Umbilical cord (tissue), 2 donors: ENCODE results near the gene FAM9A. TPM values are rescaled to one million over a fixed set of nuclear protein-coding genes. Genes with fewer than 3 reads are reported as not detected.

Experiments
- DNase-seq: peaks from one replicate; pipeline ENCODE4 v3.0.0-alpha.2; 2015; ENCODE audit warnings: low spot score
- total RNA-seq: library from RNA; depleted of rRNA; stranded (reverse); fragments of >200 nt; gene quantifications from one replicate; pipeline ENCODE4 v1.2.3, GENCODE V29; 2014; ENCODE audit warnings: low replicate concordance; ENCODE audit not compliant: insufficient read depth

The FAM9A gene
- total RNA-seq, result not detected

DNA sequence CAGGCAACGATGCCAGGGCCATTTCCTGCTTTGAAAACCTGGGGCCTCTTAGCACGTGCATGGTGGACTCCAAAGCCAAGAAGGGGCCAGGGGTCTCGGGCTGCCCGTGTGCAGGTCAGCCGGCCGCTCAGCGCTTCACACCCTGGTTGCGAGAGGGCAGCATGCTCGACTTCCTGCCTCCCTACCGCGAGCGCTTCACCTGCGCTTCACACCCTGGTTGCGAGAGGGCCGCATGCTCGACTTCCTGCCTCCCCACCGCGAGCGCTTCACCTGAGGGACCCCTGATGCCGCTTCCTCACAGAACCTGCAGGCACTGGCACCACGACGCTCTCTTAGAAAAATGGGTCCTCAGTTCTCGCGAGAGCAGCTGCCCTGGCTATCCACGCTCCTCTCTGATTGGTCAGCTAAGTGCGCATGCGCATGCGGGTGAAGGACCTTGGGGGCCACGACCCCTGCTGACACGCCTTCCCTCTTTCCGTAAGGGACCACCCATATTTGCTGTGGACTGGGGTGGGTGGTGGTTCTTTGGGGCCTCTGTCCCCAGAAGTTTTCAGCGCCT lies at the start of gene FAM9A:
TSS of gene FAM9A (minus strand) at position 343 of the 559 bp plus-strand sequence. CDS start 1,212 bp downstream, outside the sequence.
- no peak for DNase-seq

DNA sequence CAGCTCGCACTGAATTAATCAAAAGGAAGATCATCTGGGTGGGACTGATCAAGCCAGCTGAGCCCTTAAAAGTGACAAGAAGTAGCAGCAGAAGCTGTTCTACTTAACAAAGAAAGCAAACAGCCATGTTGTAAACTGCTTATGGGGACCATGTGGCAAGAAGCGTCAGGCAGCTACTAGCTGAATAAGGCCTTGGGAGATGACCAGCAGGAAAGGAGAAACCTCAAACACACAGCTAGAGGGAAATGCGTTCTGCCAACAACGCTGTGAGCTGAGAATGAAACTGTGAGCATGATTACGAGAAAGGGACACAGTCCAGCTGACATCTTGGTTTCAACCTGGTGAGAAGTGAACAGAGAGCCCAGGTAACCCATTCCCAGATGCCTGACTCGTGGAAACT lies 49.3 kb upstream of the FAM9A start:
- no peak for DNase-seq

DNA sequence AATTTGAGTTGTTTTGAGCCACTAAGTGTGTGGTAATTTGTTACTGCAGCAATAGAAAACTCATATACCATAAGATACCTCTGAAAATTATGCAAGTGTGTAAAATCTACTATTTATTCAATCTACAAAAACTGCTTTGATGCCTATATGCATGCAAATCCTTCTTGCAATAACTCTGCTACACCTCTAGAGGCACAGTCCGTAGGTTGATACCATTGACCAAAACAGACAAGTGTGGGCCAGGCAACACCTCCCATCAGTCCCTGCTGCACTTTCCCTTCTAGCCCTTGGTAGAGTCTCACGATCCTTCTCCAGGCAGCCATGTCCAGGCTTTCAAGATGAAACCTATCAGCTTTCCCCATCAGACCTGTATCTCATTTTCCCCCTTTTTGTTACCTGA lies 48.8 kb upstream of the FAM9A start:
- no peak for DNase-seq

DNA sequence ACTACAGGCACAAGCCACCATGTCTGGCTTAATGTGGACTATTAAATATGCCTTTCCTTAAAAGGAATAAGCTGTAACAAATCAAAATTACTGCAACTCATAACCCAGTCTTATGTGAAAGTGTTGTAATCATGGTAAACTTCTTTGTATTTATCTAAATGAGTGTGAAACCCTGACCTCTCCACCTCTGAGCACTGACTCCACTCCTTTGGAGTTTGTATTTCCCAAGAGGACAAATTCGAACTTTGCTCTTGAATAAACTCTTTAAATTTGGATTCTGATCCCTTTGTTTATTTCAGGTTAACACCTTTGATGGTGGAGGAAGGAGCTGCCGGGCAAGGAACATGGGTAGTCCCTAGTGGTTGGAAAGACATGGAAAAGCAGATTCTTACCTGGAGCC lies 48.3 kb upstream of the FAM9A start:
- DNase-seq, result no peak

DNA sequence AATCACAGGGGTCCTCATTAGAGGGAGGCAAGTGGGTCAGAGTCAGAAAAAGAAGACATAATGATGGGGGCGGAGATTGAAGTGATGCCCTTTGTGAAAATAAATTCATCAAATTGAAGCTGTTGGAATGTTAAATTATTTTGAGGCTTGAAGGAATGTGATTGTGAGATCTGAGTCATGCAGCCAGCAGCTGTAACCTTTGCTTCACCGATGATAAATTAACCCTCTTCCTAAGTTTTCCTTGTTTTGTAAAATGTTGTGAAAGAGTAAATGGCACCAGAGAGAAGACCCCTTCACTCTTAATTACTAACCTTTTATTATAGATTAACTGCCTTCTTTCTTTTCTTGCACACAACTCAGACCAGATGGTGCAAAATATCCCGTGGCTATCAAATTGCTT lies 47.7 kb upstream of the FAM9A start:
- DNase-seq, result no peak

DNA sequence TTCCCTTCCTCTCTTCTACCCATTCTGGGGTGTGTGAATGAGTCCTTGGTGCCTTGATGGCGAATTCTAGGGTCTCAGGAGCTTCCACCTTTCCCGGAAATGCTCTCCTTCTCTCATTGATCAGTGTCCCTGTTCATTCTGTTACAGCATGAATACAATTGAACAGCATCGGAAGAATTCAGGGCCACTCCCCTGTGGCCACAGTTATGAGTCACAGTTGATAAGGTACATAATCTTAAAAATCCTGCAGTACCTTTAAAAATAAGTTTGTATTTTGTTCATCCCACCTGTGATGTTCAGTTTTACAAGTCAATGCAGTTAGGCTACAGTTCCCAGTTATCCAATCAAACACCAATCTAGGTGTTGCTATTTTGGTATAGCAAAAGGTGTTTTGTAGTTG lies 47.3 kb upstream of the FAM9A start:
- no peak for DNase-seq

DNA sequence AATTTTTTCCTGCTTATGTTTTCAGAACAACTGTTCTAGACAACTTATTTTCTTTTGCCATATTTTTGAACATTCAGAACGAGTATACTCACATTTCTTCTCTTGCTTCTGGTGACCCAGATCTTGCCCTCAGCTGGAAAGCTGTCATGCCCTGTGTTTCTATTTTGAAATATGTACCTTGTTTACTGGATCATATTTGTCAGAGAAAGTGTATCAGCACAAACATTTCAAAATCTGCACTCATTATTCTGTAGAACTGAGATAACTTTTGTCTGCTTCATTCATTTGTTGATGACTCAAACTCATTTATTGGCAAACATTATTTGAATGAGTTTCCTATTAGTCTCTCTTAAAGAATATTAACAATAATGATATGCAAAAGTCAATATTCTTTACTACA lies 46.2 kb upstream of the FAM9A start:
- no peak for DNase-seq

DNA sequence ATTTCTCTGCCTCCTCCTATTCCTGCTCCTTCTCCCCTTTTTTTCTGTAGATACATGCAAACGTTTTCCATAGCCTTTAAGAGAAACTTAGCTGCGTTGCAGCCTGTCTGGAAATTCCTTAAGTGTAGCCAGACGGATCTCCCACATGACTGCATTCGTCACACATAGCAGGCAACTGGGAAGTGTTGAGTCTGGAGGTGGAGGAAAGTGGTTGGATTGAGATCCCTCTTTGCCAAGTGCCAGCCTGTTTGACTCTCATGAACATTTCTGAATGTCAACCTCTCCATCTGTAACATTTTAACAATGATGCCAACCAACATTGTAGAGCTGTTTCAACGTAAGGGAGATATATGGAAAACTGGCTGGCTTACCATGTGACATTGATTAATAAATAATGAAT lies 45.1 kb upstream of the FAM9A start:
- DNase-seq, result no peak

DNA sequence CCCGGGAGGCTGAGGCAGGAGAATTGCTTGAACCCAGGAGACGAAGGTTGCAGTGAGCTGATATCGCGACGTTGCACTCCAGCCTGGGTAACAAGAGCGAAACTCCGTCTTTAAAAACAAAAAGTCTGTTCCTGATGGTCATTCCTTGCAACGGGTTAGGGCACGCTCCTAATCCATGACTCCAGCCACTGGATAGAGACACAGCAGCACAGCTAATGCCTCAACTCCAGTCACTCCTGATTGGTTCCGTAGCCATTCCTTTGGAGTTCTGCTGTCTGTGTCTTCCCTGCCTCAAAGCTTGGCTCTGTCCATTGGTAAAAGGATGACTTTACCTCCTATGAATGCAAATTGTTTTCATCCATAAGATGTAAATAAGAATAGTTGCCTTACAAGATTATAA lies 44.3 kb upstream of the FAM9A start:
- DNase-seq, result no peak

DNA sequence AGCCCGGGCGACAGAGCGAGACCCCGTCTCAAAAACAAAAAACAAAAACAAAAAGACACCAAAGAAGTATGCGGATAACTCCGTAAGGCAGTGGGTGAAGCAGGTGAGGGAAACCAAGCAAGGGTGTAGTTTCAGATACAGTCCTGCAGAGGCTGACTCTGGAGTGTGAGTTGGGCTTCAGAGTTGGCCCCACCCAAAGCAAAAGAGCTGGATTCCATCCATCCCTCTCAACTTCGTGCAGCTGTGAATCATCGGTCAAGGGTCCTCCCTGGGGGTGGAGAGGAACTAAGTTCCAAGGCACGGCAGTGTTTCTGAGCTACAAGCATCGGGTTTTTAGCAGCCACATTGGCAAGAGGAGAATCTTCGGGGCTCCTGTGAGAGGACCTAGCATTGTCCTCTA lies 43.9 kb upstream of the FAM9A start:
- no peak for DNase-seq

DNA sequence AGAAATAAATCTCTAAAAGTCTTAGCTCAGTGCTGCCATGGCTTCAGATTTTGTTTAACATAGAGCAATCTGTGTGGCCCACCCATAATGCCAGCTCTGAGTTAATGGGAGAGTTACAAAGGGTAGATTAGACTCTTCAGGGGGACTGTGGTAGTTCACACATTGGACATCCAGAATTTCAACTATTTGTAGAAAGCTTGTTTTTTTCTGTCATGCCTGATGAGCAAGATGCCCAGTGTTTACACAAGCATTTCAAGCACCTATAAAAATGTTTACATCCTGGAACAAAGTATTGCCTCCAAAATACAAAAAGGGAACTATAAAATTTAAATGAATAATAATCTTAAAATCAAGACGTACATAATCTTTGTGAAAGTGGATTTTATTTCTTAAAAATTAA lies 43.0 kb upstream of the FAM9A start:
- no peak for DNase-seq

DNA sequence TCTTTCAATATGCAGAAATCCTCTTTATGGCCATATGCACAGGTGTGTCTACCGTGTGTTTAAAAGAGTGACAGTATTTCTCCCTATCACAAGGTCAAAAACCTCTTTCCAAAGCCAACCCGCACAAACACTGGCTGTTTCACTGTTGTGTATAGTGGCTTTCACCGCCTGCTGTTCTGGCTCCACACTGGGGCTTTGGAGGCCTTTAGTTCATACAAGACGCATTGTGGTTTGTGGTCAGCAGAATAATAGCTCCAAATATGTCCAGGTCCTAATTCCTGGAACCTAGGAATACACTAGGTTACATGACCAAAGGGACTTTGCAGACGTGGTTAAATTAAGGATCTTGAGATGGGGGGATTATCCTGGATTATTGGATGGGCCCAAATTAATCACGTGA lies 40.7 kb upstream of the FAM9A start:
- no peak for DNase-seq

DNA sequence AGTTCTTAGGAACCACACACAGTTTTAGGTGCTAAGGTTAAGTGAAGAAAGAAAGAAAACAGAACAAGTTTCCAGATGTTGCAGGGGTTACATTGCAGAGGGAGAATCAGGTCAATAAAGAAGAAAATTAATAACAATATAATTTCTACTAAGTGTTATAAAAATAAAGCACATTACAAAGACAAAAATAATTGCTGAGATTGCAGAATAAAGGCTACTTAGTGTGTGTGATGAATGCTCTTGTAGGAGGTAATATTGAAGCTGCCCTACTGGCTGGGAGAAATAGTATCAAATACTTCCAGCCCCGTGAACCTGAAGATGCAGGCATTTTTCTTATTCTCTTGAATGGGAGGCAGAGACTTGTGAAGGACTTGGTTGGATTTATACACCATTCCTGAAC lies 33.2 kb upstream of the FAM9A start:
- DNase-seq, result no peak

DNA sequence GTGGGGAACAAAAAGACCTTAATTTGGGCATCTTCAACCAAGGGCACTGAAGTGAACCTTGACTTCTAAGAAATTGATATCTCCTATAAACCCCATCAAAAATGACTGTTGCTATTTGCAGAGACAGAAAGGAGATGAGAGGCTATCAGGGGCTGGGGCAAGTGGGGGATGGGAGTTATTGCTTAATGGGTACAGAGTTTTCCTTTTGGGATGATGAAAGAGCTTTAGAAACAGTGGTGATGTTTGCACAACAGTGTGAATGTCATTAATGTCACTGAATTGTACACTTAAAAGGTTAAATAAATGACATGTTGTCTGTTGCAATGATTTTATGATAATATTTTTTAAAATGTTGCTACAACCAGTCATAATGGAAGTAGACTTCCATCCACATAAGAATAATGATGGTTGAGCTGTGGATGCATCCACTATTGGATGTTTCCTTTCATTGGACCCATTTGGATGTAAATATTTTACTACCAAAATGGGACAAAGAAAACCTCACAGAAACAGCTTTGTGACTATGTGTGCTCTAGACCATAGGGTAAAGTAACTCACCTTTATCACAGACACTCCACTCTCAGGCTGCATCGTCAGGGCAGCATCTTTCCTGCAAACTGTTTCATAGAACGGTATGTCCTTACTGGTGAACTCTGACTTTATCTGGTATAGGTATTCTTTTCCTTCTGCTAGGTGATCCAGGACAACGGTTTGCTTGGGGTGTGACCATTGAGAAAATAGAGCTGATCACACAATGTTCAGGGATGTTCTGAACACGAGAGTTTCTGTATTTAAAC lies 31.6 kb upstream of the FAM9A start:
- no peak for DNase-seq

DNA sequence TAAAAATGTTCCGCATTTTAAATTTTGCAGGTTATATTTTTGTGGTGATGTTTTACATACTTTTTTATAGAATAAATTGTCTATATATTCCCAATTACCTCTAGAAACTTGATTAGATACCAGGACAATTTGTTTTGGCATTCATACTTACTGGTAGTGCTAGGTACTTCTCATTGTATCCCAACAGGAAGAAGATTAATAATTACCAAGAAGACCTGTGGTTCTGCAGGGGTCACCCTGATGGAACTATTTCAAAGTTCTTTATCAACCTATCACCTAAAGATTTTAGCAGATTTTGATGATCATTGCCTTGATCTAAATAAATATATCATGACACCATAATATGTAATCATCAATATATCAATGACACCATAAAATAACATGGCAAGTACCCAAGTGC lies 22.5 kb upstream of the FAM9A start:
- no peak for DNase-seq

DNA sequence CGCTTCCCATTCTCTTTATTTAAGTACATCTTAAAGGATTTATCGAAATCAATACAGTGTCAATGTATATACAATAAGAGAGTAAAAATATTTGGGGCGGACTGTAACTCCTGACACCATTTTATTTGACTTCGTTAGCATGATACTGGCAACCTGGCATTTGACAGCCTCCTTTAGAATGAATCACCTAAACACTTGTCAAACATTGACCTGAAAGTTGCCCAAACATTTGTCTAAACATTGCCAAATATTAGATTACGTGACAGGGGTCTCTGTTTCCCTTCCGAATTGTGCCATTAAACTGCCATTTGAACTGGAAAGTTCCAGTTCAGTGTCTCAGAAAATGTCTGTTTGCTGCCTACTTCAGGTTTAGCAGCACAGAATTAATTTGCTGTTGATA lies 20.8 kb upstream of the FAM9A start:
- DNase-seq, result no peak

DNA sequence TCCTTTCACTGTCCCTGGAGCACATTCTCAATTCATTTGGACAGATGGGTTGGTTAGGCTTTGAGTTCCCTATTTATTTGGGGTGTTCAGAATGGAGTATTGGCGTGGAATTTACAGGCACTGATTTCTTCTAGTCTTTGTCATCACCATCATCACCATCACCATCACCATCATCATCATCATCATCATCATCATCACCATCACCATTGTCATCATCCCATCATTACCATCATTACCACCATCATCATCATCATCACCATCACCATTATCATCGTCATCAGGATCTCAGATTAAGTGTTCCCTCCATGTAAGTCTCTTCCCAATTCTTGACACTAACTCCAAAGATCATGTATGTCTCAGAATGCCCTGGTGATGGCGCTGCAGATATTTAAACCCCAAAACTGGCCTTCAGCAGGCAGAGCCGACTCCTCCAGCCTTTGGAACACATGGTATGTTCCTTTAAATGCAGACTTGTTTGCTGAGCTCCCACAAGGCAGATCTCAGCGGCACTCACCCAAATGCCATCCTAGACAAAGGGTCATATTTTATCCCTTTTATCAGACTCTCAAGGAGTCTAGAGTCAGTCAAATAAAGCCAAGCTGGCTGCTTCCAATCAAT lies 19.8 kb upstream of the FAM9A start:
- DNase-seq, result peak; percentile 1

DNA sequence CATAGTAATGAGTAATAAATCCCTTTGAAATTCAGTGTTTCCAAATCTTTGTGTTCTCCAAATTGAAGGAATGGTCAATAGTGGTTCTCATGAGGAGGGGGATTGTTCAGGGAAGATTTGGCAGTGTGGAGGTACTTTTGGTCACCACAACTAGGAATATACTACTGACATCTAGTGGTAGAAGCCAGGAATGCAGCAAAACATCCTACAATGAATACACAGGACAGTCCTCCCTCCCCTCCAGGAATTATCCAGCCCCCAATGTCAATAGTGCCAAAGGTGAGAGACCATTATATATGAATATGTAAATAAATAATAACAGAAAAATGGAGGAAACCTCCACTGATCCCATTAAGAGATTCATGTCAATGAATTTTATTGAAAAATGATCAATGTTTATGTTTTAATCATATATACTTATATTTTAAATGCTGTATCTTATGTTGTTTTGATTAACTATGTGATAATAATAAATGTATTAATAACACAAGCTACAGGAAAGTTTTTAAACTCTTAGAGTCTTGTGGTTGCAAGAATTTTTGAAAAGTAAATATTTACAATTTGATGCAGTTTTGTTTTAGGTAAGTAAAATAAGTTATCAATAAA lies 14.4 kb upstream of the FAM9A start:
- peak; percentile 23 for DNase-seq

DNA sequence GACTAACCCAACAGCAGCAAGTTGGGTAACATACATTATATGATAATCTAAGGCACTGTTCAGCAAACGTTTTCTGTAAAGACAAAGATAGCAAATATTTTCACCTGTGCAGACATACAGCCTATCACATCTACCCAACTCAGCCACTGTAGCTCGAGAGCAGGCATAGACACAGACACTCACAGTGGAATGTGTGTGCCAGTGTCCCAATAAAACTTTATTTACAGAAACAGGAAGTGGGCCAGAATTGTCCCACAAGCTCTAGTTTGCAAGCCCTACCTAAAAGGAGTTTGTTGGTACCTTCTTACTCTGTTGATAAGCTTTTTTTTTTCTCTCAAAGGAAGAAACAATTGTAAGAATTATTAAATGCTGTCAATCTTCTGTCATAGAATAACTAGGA lies 11.9 kb upstream of the FAM9A start:
- no peak for DNase-seq

DNA sequence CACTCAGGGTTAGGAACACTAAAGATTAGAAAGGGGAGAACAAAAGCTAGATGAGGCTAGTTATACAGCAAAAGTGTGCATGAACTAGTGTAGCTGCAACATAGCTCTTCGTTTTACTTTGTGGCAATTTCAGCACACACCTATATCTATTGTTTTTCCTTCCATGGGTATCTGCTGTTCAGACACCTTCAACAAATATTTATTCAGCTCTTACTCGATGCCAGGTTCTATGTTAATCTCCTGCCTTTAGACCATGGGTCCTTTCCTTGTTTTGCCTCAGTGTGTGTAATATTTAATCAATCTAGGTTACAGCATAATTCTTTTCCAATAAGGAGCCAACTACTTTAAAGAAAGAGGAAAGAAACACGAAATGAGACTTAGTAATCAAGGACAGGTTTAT lies 10.4 kb upstream of the FAM9A start:
- DNase-seq, result no peak

DNA sequence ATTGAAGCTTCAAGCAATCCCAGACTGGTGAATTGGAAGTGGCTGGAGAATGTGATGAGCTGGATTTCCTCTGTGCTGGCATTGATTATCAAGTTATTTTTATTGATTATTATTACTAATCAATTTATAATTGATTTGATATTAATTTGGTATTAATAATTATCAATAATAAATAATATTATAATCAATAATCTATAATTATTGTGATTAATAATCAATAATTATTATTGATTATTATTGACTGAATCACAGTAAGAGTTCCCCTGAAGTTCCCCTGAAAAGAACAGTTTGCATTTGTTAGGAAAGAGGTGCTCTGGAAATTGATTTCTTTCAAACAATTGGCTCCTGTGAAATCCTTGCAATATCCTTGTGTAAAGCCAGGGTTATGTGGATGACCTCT lies 7.5 kb upstream of the FAM9A start:
- DNase-seq, result no peak

DNA sequence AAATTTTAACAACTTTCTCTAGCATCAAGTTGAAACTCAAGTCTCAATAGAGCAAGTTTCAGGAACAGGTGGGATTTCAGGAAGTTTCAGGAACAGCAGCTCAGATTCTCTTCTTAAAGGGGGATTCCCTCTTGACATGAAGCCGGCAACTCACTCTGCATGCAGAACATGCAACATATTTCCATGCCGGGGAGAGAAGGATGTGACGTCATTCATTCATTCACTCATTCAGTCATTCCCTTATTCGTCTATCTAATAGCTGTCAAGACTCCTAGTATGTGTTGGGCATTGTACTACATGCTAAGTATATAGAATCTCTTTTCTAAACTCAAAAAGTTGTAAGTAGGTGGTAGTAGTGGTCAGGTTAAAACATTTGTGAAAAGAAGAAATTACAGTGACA lies 4.8 kb upstream of the FAM9A start:
- DNase-seq, result no peak

DNA sequence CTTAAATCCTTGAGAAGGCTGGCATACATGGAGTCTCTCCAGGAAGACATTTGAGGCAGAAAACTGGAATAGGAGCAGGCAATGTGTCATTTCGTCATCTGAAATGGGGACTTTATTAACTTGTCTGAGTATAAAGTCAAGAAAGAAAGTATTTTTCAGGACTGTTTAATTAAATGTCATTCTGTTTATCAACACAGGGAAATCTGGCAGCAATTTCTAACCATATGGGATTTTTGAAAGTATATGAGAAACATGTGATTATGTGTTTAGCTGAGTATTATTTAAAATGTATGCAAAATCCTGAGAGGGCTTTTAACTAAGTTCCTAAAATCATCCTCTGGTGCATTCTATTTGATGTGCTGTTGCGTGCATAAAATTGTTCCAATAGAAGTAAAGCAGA lies 3.9 kb upstream of the FAM9A start:
- DNase-seq, result no peak
